ENCODE results near the gene ACD.

- TF ChIP-seq CTCF (IDR thresholded peaks at IDR 0.05) (no peak), POLR2A (IDR thresholded peaks at IDR 0.05) (no peak)
Observed at GRCh38 chr16:67657751-67658518, 2.1 kb downstream of the ACD start.

Data from testis (tissue), 2 donors.